Activated CD4-positive, alpha-beta memory T cell treated with anti-CD3 and anti-CD28 coated beads, Interleukin-2, amount 10 ng/mL, durations not matched to agents 7 days and 5 days (primary cell): ENCODE measurements around the gene COL25A1. TPM values are rescaled to one million over a fixed set of nuclear protein-coding genes. Genes with fewer than 3 reads are reported as not detected.

Source experiments
- CTCF ChIA-PET: fragments of 350-600 bp; sonication (Branson Sonifier 250); formaldehyde crosslinking; loops from one replicate; lab custom pipeline; 2021; ENCODE audit warnings: antibody characterized with exemption, inconsistent platforms; lab: Charles Lee
- POLR2A ChIA-PET: fragments of 350-600 bp; sonication (Branson Sonifier 250); formaldehyde crosslinking; loops from one replicate; lab custom pipeline; 2021; ENCODE audit warnings: antibody characterized with exemption; lab: Charles Lee
- DNase-seq: peaks from one replicate; pipeline ENCODE4 v3.0.0-alpha.2; 2020
- H3K27ac Mint-ChIP-seq: one replicate; pipeline ENCODE4 v1.8.0; 2021; ENCODE audit warnings: mild to moderate bottlenecking, mixed read lengths
- H3K27me3 Mint-ChIP-seq: one replicate; pipeline ENCODE4 v1.8.0; 2021; ENCODE audit warnings: mixed read lengths
- H3K36me3 Mint-ChIP-seq: one replicate; pipeline ENCODE4 v1.8.0; 2021; ENCODE audit warnings: low read depth, mixed read lengths
- H3K4me1 Mint-ChIP-seq: one replicate; pipeline ENCODE4 v1.8.0; 2021; ENCODE audit warnings: mixed read lengths
- H3K4me3 Mint-ChIP-seq: one replicate; pipeline ENCODE4 v1.8.0; 2021; ENCODE audit warnings: mild to moderate bottlenecking, mixed read lengths
- H3K9me3 Mint-ChIP-seq: one replicate; pipeline ENCODE4 v1.8.0; 2021; ENCODE audit warnings: mixed read lengths
- total RNA-seq, 2 experiments: library from RNA; stranded (reverse); gene quantifications; one replicate each; pipeline ENCODE4 v1.2.3, GENCODE V29; 2021

COL25A1 gene
- total RNA-seq, 2 experiments from 2014 or later, result not detected

- no peak overlapping the region for H3K4me3 Mint-ChIP-seq
Observed at GRCh38 chr4:108920395-108921087, 381.9 kb downstream of the COL25A1 start.

GRCh38 chr4:108919226-108919893, 383.1 kb downstream of the COL25A1 start:
- Mint-ChIP-seq H3K27ac (no peak overlapping the region), H3K9me3 (no peaks in the 10 kb centered on the region), H3K4me3 (no peak overlapping the region), H3K27me3 (peaks cover 22% of the 10 kb centered on the region), H3K36me3 (no peaks in the 10 kb centered on the region), H3K4me1 (no peaks in the 10 kb centered on the region)
- no peak for DNase-seq
- POLR2A ChIA-PET, result no interaction called here
- CTCF ChIA-PET, result no interaction called here

More at GRCh38 chr4:108920395-108921087, 381.9 kb downstream of the COL25A1 start:
- ChIA-PET CTCF (no interaction called here), POLR2A (no interaction called here)
- Mint-ChIP-seq H3K27ac (no peak overlapping the region), H3K36me3 (no peaks in the 10 kb centered on the region), H3K4me1 (no peaks in the 10 kb centered on the region), H3K27me3 (peaks cover 27% of the 10 kb centered on the region), H3K9me3 (no peaks in the 10 kb centered on the region)
- no peak for DNase-seq

- H3K36me3 Mint-ChIP-seq, result no peaks in the 10 kb centered on the region
- ChIA-PET CTCF (no interaction called here), POLR2A (no interaction called here)
- H3K4me1 Mint-ChIP-seq, result no peaks in the 10 kb centered on the region
- H3K27me3 Mint-ChIP-seq, result peaks cover 16% of the 10 kb centered on the region
- no peaks in the 10 kb centered on the region for H3K9me3 Mint-ChIP-seq
- H3K4me3 Mint-ChIP-seq, result no peak overlapping the region
- DNase-seq, result no peak
- H3K27ac Mint-ChIP-seq, result no peak overlapping the region
Observed at GRCh38 chr4:108917255-108917654, 385.2 kb downstream of the COL25A1 start.

- POLR2A ChIA-PET, result no interaction called here
- Mint-ChIP-seq H3K27ac (no peak overlapping the region), H3K27me3 (peaks cover 13% of the 10 kb centered on the region), H3K9me3 (no peaks in the 10 kb centered on the region), H3K4me3 (no peak overlapping the region), H3K36me3 (no peaks in the 10 kb centered on the region), H3K4me1 (no peaks in the 10 kb centered on the region)
- CTCF ChIA-PET, result no interaction called here
- DNase-seq, result no peak
Observed at GRCh38 chr4:108916638-108917037, 385.8 kb downstream of the COL25A1 start.

GRCh38 chr4:108906866-108907367, 395.5 kb downstream of the COL25A1 start:
- DNase-seq, result no peak
- H3K9me3 Mint-ChIP-seq, result no peaks in the 10 kb centered on the region
- H3K36me3 Mint-ChIP-seq, result no peaks in the 10 kb centered on the region
- H3K27ac Mint-ChIP-seq, result no peak overlapping the region
- no peak overlapping the region for H3K4me3 Mint-ChIP-seq
- peaks cover 10% of the 10 kb centered on the region for H3K27me3 Mint-ChIP-seq
- peaks cover 7% of the 10 kb centered on the region for H3K4me1 Mint-ChIP-seq
- ChIA-PET CTCF (no interaction called here), POLR2A (no interaction called here)

GRCh38 chr4:108906006-108906405, 396.5 kb downstream of the COL25A1 start:
- ChIA-PET POLR2A (no interaction called here), CTCF (no interaction called here)
- no peak overlapping the region for H3K27ac Mint-ChIP-seq
- DNase-seq, result no peak
- H3K9me3 Mint-ChIP-seq, result no peaks in the 10 kb centered on the region
- peaks cover 7% of the 10 kb centered on the region for H3K4me1 Mint-ChIP-seq
- no peaks in the 10 kb centered on the region for H3K36me3 Mint-ChIP-seq
- H3K27me3 Mint-ChIP-seq, result peaks cover 10% of the 10 kb centered on the region
- no peak overlapping the region for H3K4me3 Mint-ChIP-seq

- CTCF ChIA-PET, result no interaction called here
- DNase-seq, result no peak
- POLR2A ChIA-PET, result no interaction called here
- Mint-ChIP-seq H3K4me1 (peaks cover 7% of the 10 kb centered on the region), H3K9me3 (no peaks in the 10 kb centered on the region), H3K27me3 (peaks cover 6% of the 10 kb centered on the region), H3K4me3 (no peak overlapping the region), H3K36me3 (no peaks in the 10 kb centered on the region), H3K27ac (no peak overlapping the region)
Observed at GRCh38 chr4:108903464-108904221, 398.8 kb downstream of the COL25A1 start.

GRCh38 chr4:108902769-108903168, 399.7 kb downstream of the COL25A1 start:
- POLR2A ChIA-PET, result no interaction called here
- CTCF ChIA-PET, result no interaction called here
- no peak overlapping the region for H3K27ac Mint-ChIP-seq
- no peak overlapping the region for H3K4me3 Mint-ChIP-seq
- H3K27me3 Mint-ChIP-seq, result peaks cover 6% of the 10 kb centered on the region
- peaks cover 7% of the 10 kb centered on the region for H3K4me1 Mint-ChIP-seq
- no peaks in the 10 kb centered on the region for H3K36me3 Mint-ChIP-seq
- H3K9me3 Mint-ChIP-seq, result no peaks in the 10 kb centered on the region
- no peak for DNase-seq

- Mint-ChIP-seq H3K4me3 (no peak overlapping the region), H3K27ac (no peak overlapping the region), H3K36me3 (no peaks in the 10 kb centered on the region), H3K4me1 (peaks cover 7% of the 10 kb centered on the region), H3K9me3 (no peaks in the 10 kb centered on the region), H3K27me3 (peaks cover 6% of the 10 kb centered on the region)
- ChIA-PET POLR2A (no interaction called here), CTCF (no interaction called here)
- no peak for DNase-seq
Observed at GRCh38 chr4:108901291-108901690, 401.2 kb downstream of the COL25A1 start.

GRCh38 chr4:108900018-108900580, 402.4 kb downstream of the COL25A1 start:
- Mint-ChIP-seq H3K4me1 (peaks cover 7% of the 10 kb centered on the region), H3K4me3 (no peak overlapping the region), H3K27me3 (peaks cover 6% of the 10 kb centered on the region), H3K36me3 (no peaks in the 10 kb centered on the region), H3K27ac (no peak overlapping the region), H3K9me3 (no peaks in the 10 kb centered on the region)
- ChIA-PET POLR2A (no interaction called here), CTCF (no interaction called here)
- no peak for DNase-seq

- no peak for DNase-seq
- Mint-ChIP-seq H3K27me3 (no peaks in the 10 kb centered on the region), H3K36me3 (no peaks in the 10 kb centered on the region), H3K9me3 (no peaks in the 10 kb centered on the region), H3K4me1 (no peaks in the 10 kb centered on the region), H3K4me3 (no peak overlapping the region), H3K27ac (no peak overlapping the region)
- ChIA-PET POLR2A (interaction anchor here (0.6 kb wide), 1 partner anchor 78 kb away, joined by 3 read pairs; no protein-coding TSS in a partner anchor), CTCF (no interaction called here)
Observed at GRCh38 chr4:108893468-108893867, 409.0 kb downstream of the COL25A1 start.

- Mint-ChIP-seq H3K4me3 (no peak overlapping the region), H3K36me3 (no peaks in the 10 kb centered on the region), H3K27ac (no peak overlapping the region), H3K27me3 (no peaks in the 10 kb centered on the region), H3K4me1 (no peaks in the 10 kb centered on the region), H3K9me3 (no peaks in the 10 kb centered on the region)
- DNase-seq, result no peak
- ChIA-PET CTCF (no interaction called here), POLR2A (no interaction called here)
Observed at GRCh38 chr4:108891896-108892590, 410.4 kb downstream of the COL25A1 start.
